Thymus (tissue), 14 donors: ENCODE measurements around the gene LBH. TPM values are rescaled to one million over a fixed set of nuclear protein-coding genes. Genes with fewer than 3 reads are reported as not detected.
A peak's percentile ranks its signal among the peaks of the same experiment; 100 is the strongest.

Source experiments
- DNase-seq, 9 donors: peaks; one replicate each; pipeline ENCODE4 v3.0.0-alpha.2; 2013; ENCODE audit warnings: low spot score in 9 of 9, low read depth in 6 of 9, missing footprints in 1 of 9
- H3K27ac ChIP-seq, 2 donors: one replicate each; pipeline ENCODE4 v1.5.1; 2013; ENCODE audit warnings: control low read depth in 1 of 2, low read depth in 1 of 2, low read length in 1 of 2, mild to moderate bottlenecking in 1 of 2, moderate library complexity in 1 of 2
- H3K27me3 ChIP-seq, 2 donors: one replicate each; pipeline ENCODE4 v1.5.1; 2013; ENCODE audit warnings: low read length in 1 of 2; ENCODE audit not compliant: control insufficient read depth in 2 of 2, insufficient read depth in 1 of 2
- H3K36me3 ChIP-seq, 2 donors: one replicate each; pipeline ENCODE4 v1.5.1; 2013; ENCODE audit warnings: low read length in 1 of 2, mild to moderate bottlenecking in 1 of 2, moderate library complexity in 1 of 2; ENCODE audit not compliant: control insufficient read depth in 2 of 2, insufficient read depth in 2 of 2
- H3K4me1 ChIP-seq, 2 donors: one replicate each; pipeline ENCODE4 v1.5.1; 2013; ENCODE audit warnings: low read length in 2 of 2; ENCODE audit not compliant: control insufficient read depth in 2 of 2, insufficient read depth in 2 of 2
- H3K4me3 ChIP-seq, 2 donors: one replicate each; pipeline ENCODE4 v1.5.1; 2013; ENCODE audit warnings: low read length in 2 of 2, control low read depth in 1 of 2, mild to moderate bottlenecking in 1 of 2
- H3K9me3 ChIP-seq, 2 donors: one replicate each; pipeline ENCODE4 v1.5.1; 2013; ENCODE audit warnings: low read length in 1 of 2, mild to moderate bottlenecking in 1 of 2; ENCODE audit not compliant: control insufficient read depth in 2 of 2, insufficient read depth in 1 of 2
- WGBS: extraction: QIAGEN DNeasy Blood & Tissue Kit; methylation state at CpG from one replicate; pipeline ENCODE4 v1.1.7; 2013; 5-methylcytosine and 5-hydroxymethylcytosine counted together
- long read RNA-seq, 10 donors: transcript quantifications; one replicate each; lab custom pipeline, GENCODE V29; 2026
- polyA plus RNA-seq: library from polyadenylated mRNA; stranded (reverse); fragments of 200-250 nt; gene quantifications from one replicate; pipeline ENCODE4 v1.2.3, GENCODE V29; 2013
- total RNA-seq: library from RNA; stranded (reverse); fragments of 120-200 nt; gene quantifications from one replicate; pipeline ENCODE4 v1.2.4, GENCODE V29; 2013
- donor health status: healthy.

The LBH gene
- total RNA-seq (149 TPM), polyA plus RNA-seq (88.9 TPM)
- long read RNA-seq, donor 1, transcript LBH-201 (3 exons, 3,095 nt), result major isoform, 9 of 11 reads
- long read RNA-seq, donor 1, partial matches to known transcripts, result 0 of 11 reads
- long read RNA-seq, donor 1, other reads (novel, unspliced or antisense), result 0 of 11 reads
- long read RNA-seq, donor 2, transcript LBH-209 (2 exons, 510 nt), result minor isoform, 9 of 928 reads
- long read RNA-seq, donor 2, transcript LBH-201 (3 exons, 3,095 nt), result major isoform, 194 of 928 reads
- long read RNA-seq, donor 2, partial matches to known transcripts, result 704 of 928 reads
- long read RNA-seq, donor 2, other reads (novel, unspliced or antisense), result 8 of 928 reads
- long read RNA-seq, donor 3, transcript LBH-209 (2 exons, 510 nt), result minor isoform, 7 of 163 reads
- long read RNA-seq, donor 3, transcript LBH-201 (3 exons, 3,095 nt), result major isoform, 135 of 163 reads
- long read RNA-seq, donor 3, partial matches to known transcripts, result 11 of 163 reads
- long read RNA-seq, donor 3, other reads (novel, unspliced or antisense), result 0 of 163 reads
- long read RNA-seq, donor 4, transcript LBH-201 (3 exons, 3,095 nt), result major isoform, 40 of 54 reads
- long read RNA-seq, donor 4, partial matches to known transcripts, result 8 of 54 reads
- long read RNA-seq, donor 4, other reads (novel, unspliced or antisense), result 0 of 54 reads
- long read RNA-seq, donor 5, transcript LBH-209 (2 exons, 510 nt), result minor isoform, 12 of 159 reads
- long read RNA-seq, donor 5, transcript LBH-201 (3 exons, 3,095 nt), result major isoform, 125 of 159 reads
- long read RNA-seq, donor 5, partial matches to known transcripts, result 14 of 159 reads
- long read RNA-seq, donor 5, other reads (novel, unspliced or antisense), result 0 of 159 reads
- long read RNA-seq, donor 6, transcript LBH-201 (3 exons, 3,095 nt), result major isoform, 74 of 82 reads
- long read RNA-seq, donor 6, partial matches to known transcripts, result 0 of 82 reads
- long read RNA-seq, donor 6, other reads (novel, unspliced or antisense), result 0 of 82 reads
- long read RNA-seq, donor 7, transcript LBH-201 (3 exons, 3,095 nt), result major isoform, 68 of 73 reads
- long read RNA-seq, donor 7, partial matches to known transcripts, result 0 of 73 reads
- long read RNA-seq, donor 7, other reads (novel, unspliced or antisense), result 0 of 73 reads
- long read RNA-seq, donor 8, transcript LBH-201 (3 exons, 3,095 nt), result major isoform, 30 of 40 reads
- long read RNA-seq, donor 8, partial matches to known transcripts, result 6 of 40 reads
- long read RNA-seq, donor 8, other reads (novel, unspliced or antisense), result 0 of 40 reads
- long read RNA-seq, donor 9, transcript LBH-201 (3 exons, 3,095 nt), result major isoform, 60 of 69 reads
- long read RNA-seq, donor 9, partial matches to known transcripts, result 6 of 69 reads
- long read RNA-seq, donor 9, other reads (novel, unspliced or antisense), result 0 of 69 reads
- long read RNA-seq, donor 10, transcript LBH-201 (3 exons, 3,095 nt), result major isoform, 82 of 90 reads
- long read RNA-seq, donor 10, partial matches to known transcripts, result 0 of 90 reads
- long read RNA-seq, donor 10, other reads (novel, unspliced or antisense), result 0 of 90 reads

DNA sequence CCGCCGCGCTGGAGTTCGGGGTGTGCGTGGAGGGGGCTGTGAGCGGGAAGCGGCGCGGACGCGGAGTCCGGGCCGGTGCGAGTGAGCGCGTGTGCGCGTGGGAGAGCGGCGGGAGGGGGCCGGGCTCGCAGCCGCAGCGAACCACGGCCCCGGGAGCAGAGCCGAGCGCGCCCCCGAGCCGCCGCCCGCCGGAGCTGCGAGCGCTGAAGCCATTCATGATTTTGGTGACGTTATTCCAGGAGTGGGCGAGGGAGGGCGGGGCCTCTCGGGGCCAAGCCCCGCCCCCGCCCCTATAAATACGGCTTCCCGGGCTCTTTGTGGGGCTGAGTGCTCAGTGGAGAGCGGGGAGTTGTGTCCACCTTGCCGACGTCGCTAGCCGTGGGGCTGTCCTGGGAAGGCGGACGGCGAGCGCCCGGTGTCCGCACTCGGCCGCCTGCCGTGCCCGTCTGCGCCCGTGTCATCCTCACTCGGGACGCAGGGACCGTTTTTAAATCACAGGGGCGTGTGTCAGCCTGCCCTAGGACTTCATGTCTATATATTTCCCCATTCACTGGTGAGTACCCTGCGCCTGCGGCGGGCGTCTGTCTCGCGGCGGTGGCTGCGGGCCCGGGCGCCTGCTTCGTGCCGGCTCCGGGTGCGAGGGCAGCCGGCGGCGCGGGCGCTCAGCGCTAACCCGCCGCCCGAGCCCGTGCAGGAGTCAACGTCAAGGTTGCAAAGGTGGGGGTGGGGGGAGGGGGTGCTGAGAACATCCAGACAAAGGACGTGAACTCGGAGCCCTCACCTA, at the start of gene LBH:
LBH (plus strand) TSS at position 323 of the 784 bp plus-strand sequence; CDS start at position 528, 205 bp downstream.
- Histone ChIP-seq H3K9me3 (peaks cover 0 to 3% of the 10 kb centered on the region in 2 donors), H3K4me1 (peaks cover 20 to 64% of the 10 kb centered on the region in 2 donors), H3K4me3 (peak within 1 kb of the TSS; percentile 72 to 89), H3K36me3 (peaks cover 20 to 24% of the 10 kb centered on the region in 2 donors), H3K27ac (peak within 1 kb of the TSS; percentile 99 to 100), H3K27me3 (peaks cover 0 to 4% of the 10 kb centered on the region in 2 donors)
- WGBS, result under 1% methylated on average over 92 of the region's 92 CpGs
- peak; percentile 89 to 97 (median 92) for DNase-seq

- no peaks in the 10 kb centered on the region for H3K9me3 ChIP-seq
- WGBS, result 98% methylated on average over 5 of the region's 5 CpGs
These were observed 47.3 kb upstream of the LBH start for GRCh38 chr2:30184035-30184434.

DNA sequence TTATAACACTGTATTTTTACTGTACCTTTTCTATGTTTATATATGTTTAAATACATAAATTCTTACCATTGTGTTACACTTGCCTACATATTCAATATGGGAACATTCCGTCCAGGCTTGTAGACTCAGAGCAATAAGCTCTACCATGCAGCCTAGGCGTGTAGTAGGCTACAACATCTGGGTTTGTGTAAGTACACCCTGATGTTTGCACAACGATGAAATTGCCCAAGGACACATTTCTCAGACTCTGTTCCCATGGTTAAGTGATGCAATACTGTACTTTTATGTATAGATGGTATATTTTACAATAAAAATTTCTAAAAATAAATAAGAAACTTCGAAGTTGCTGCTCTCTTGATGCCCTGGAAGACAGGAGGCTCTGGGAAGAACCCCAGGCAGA, 46.2 kb upstream of the LBH start:
- Histone ChIP-seq H3K4me3 (no peak overlapping the region), H3K36me3 (no peaks in the 10 kb centered on the region), H3K27ac (no peak overlapping the region), H3K27me3 (no peaks in the 10 kb centered on the region), H3K9me3 (no peaks in the 10 kb centered on the region), H3K4me1 (no peaks in the 10 kb centered on the region)
- DNase-seq, result no peak
- WGBS, result 91% methylated on average over 4 of the region's 4 CpGs

More at GRCh38 chr2:30184035-30184434, 47.3 kb upstream of the LBH start:
- Histone ChIP-seq H3K36me3 (no peaks in the 10 kb centered on the region), H3K4me3 (no peak overlapping the region), H3K27me3 (peaks cover 0 to under 1% of the 10 kb centered on the region in 2 donors), H3K4me1 (no peaks in the 10 kb centered on the region), H3K27ac (no peak overlapping the region)
- no peak for DNase-seq

DNA sequence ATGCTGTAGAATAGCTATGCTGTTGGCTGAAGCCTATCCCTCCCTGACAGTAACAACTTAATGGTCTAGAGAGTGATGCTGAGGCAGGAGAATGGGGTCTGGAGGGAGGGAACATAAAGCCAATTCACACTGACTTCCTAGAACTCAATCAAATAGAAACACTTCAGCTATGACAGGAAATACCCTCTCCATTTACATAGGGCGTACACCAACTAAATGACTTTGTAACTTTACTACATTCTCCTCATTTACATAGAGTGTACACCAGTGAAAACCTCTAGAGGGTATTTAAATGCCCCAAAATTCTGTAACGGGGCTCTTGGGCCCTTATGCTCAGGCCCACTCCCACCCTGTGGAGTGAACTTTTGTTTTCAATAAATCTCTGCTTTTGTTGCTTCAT, 43.0 kb upstream of the LBH start:
- Histone ChIP-seq H3K4me3 (no peak overlapping the region), H3K27ac (no peak overlapping the region), H3K27me3 (no peaks in the 10 kb centered on the region), H3K36me3 (no peaks in the 10 kb centered on the region), H3K4me1 (no peaks in the 10 kb centered on the region), H3K9me3 (peaks cover 0 to 1% of the 10 kb centered on the region in 2 donors)
- WGBS, result 93% methylated on average over 2 of the region's 2 CpGs
- no peak for DNase-seq

GRCh38 chr2:30190637-30191036, 40.7 kb upstream of the LBH start:
- Histone ChIP-seq H3K27ac (no peak overlapping the region), H3K4me1 (no peaks in the 10 kb centered on the region), H3K36me3 (no peaks in the 10 kb centered on the region), H3K9me3 (peaks cover 0 to 1% of the 10 kb centered on the region in 2 donors), H3K4me3 (no peak overlapping the region), H3K27me3 (no peaks in the 10 kb centered on the region)
- whole genome bisulfite sequencing, result 98% methylated on average over 13 of the region's 13 CpGs
- no peak for DNase-seq

- no peaks in the 10 kb centered on the region for H3K36me3 ChIP-seq
- no peak for DNase-seq
- 97% methylated on average over 10 of the region's 10 CpGs for WGBS
These were observed 40.2 kb upstream of the LBH start for GRCh38 chr2:30191107-30191506.

GRCh38 chr2:30191819-30192271, 39.5 kb upstream of the LBH start:
- no peak overlapping the region for H3K27ac ChIP-seq
- DNase-seq, result peak in 1 of 9 donors; percentile 12
- no peak overlapping the region for H3K4me3 ChIP-seq
- no peaks in the 10 kb centered on the region for H3K27me3 ChIP-seq
- H3K36me3 ChIP-seq, result no peaks in the 10 kb centered on the region
- H3K9me3 ChIP-seq, result peaks cover 0 to 1% of the 10 kb centered on the region in 2 donors
- WGBS, result 93% methylated on average over 7 of the region's 7 CpGs
- no peaks in the 10 kb centered on the region for H3K4me1 ChIP-seq

More at GRCh38 chr2:30191107-30191506, 40.2 kb upstream of the LBH start:
- no peak overlapping the region for H3K4me3 ChIP-seq
- H3K27me3 ChIP-seq, result no peaks in the 10 kb centered on the region
- H3K27ac ChIP-seq, result no peak overlapping the region
- peaks cover 0 to 1% of the 10 kb centered on the region in 2 donors for H3K9me3 ChIP-seq
- no peaks in the 10 kb centered on the region for H3K4me1 ChIP-seq
